Keratinocyte (primary cell): ENCODE measurements around the gene EPHX1. TPM values are rescaled to one million over a fixed set of nuclear protein-coding genes. Genes with fewer than 3 reads are reported as not detected.
"Not testable (repeated sequence)": the region's sequence is repeated elsewhere in the genome, so short reads cannot be mapped to it uniquely, and the experiment has no call there.

Experiments used
- DNase-seq: peaks from one replicate; pipeline ENCODE4 v3.0.0-alpha.2; 2011; ENCODE audit warnings: low read depth, missing footprints, low spot score
- FAIRE-seq: peaks from 2 replicates; lab custom pipeline; 2011; peaks lifted over from hg19 to GRCh38; lab: Jason Lieb, UNC
- H2AFZ ChIP-seq: 2 replicates; pipeline ENCODE4 v1.6.0; 2012; ENCODE audit warnings: low read length, control low read depth, inconsistent platforms; ENCODE audit not compliant: control insufficient read depth
- H3K27ac ChIP-seq: 2 replicates; pipeline ENCODE4 v1.5.1; 2011; ENCODE audit warnings: low read length; ENCODE audit not compliant: control insufficient read depth, insufficient read depth
- H3K27me3 ChIP-seq: 3 replicates; pipeline ENCODE4 v1.6.0; 2011; ENCODE audit warnings: low read length; ENCODE audit not compliant: control insufficient read depth, insufficient read depth; ENCODE audit errors: extremely low read depth
- H3K36me3 ChIP-seq, 2 experiments: 2 replicates in 1 of 2; 3 replicates in 1 of 2; pipeline ENCODE4 v1.5.1; 2011; ENCODE audit warnings: low read length in 2 of 2, mild to moderate bottlenecking in 1 of 2; ENCODE audit not compliant: control insufficient read depth in 2 of 2, insufficient read depth in 2 of 2; ENCODE audit errors: extremely low read depth in 1 of 2
- H3K4me1 ChIP-seq: 3 replicates; pipeline ENCODE4 v1.5.1; 2011; ENCODE audit warnings: low read length; ENCODE audit not compliant: control insufficient read depth, insufficient read depth; ENCODE audit errors: extremely low read depth
- H3K4me2 ChIP-seq: 3 replicates; pipeline ENCODE4 v1.6.0; 2011; ENCODE audit warnings: low read depth, low read length; ENCODE audit not compliant: control insufficient read depth, insufficient read depth; ENCODE audit errors: extremely low read depth
- H3K4me3 ChIP-seq, 3 experiments: fragments of 200-600 bp in 1 of 3; sonication (generic) in 1 of 3; 2 replicates in 2 of 3; 3 replicates in 1 of 3; pipeline ENCODE4 v1.5.1; 2011 to 2016; ENCODE audit warnings: low read length in 3 of 3, mild to moderate bottlenecking in 3 of 3, control low read depth in 2 of 3, inconsistent platforms in 1 of 3, low read depth in 1 of 3, mixed read lengths in 1 of 3, mixed run types in 1 of 3, moderate library complexity in 1 of 3; ENCODE audit not compliant: control insufficient read depth in 2 of 3, insufficient read depth in 2 of 3; ENCODE audit errors: extremely low read depth in 1 of 3
- H3K79me2 ChIP-seq: 2 replicates; pipeline ENCODE4 v1.6.0; 2012; ENCODE audit warnings: low read length; ENCODE audit not compliant: control insufficient read depth, insufficient read depth
- H3K9ac ChIP-seq: 3 replicates; pipeline ENCODE4 v1.6.0; 2011; ENCODE audit warnings: low read length; ENCODE audit not compliant: control insufficient read depth, insufficient read depth; ENCODE audit errors: extremely low read depth
- H3K9me1 ChIP-seq: 3 replicates; pipeline ENCODE4 v1.6.0; 2011; ENCODE audit warnings: low read length; ENCODE audit not compliant: control insufficient read depth, insufficient read depth; ENCODE audit errors: extremely low read depth
- H3K9me3 ChIP-seq: 2 replicates; pipeline ENCODE4 v1.5.1; 2012; ENCODE audit warnings: low read depth, low read length; ENCODE audit not compliant: control insufficient read depth
- H4K20me1 ChIP-seq: 3 replicates; pipeline ENCODE4 v1.6.0; 2011; ENCODE audit warnings: low read length; ENCODE audit not compliant: control insufficient read depth, insufficient read depth; ENCODE audit errors: extremely low read depth
- EZH2 ChIP-seq: IDR thresholded peaks from one replicate; pipeline ENCODE4 v1.6.1; 2012; ENCODE audit warnings: inconsistent platforms, mild to moderate bottlenecking, low read length, moderate library complexity
- dilution Hi-C: fragments of 300-500 bp; cut with MboI; formaldehyde crosslinking; loops from one replicate; pipeline ENCODE4 v1.7.0; 2020; ENCODE audit warnings: low sequenced_read_pairs; ENCODE audit not compliant: extremely low pct_ligation_motif_present
- polyA plus RNA-seq, 5 experiments: library from polyadenylated mRNA; depleted of rRNA in 3 of 5; stranded (reverse) in 3 of 5; stranded (forward) in 1 of 5; unstranded in 1 of 5; fragments of >200 nt; gene quantifications; 1 replicate in 1 of 5; 2 replicates in 3 of 5; 3 replicates in 1 of 5; pipeline versions ENCODE4 v1.2.1 to v1.2.3, GENCODE V29; 2011 to 2012; ENCODE audit warnings: missing spikeins in 2 of 5, low read depth in 1 of 5, low replicate concordance in 1 of 5
- TF ChIP-seq, protein P1 (sequence below), 3 experiments: IDR thresholded peaks in 1 of 3; conservative IDR thresholded peaks in 1 of 3; optimal IDR thresholded peaks in 1 of 3; 2 replicates in 2 of 3; 3 replicates in 1 of 3; pipeline versions ENCODE3 to v1.5.1; 2011; ENCODE audit warnings: low read length in 3 of 3, mild to moderate bottlenecking in 3 of 3, moderate library complexity in 2 of 3, control low read depth in 1 of 3, inconsistent platforms in 1 of 3; ENCODE audit not compliant: insufficient read depth in 2 of 3; ENCODE audit errors: extremely low read depth in 1 of 3

Gene EPHX1
- polyA plus RNA-seq, 1 donor (not counting 4 experiments of a cell fraction or from before 2014, with no cell fraction given) = 6.4 TPM

DNA sequence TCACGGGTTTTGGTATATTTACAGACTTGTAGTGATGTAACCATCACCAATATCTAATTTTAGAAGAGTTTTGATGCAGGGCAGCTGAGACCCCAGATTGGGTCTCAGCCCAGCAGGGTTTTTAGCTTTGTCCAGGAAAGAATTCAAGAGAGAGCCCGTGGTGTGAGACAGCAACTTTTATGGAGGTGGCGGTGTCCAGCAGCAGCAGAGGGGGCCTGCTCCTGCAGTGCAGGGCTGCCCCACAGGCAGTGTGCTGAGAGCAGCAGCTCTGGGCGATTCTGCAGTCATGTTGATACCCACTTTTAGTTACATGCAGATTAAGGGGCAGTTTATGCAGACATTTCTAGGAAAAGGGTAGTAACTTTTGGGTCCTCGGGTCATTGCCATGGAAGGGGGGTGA is 1.8 kb upstream of the EPHX1 start:
- H3K9me3 ChIP-seq = no peaks in the 10 kb centered on the region
- dilution Hi-C loops = no loop called here
- no peaks in the 10 kb centered on the region for H4K20me1 ChIP-seq
- no peak overlapping the region for H3K4me2 ChIP-seq
- no peaks in the 10 kb centered on the region for H3K9me1 ChIP-seq
- no peak overlapping the region for H3K4me3 ChIP-seq
- no peaks in the 10 kb centered on the region for H3K36me3 ChIP-seq
- H2AFZ ChIP-seq = no peak overlapping the region
- H3K79me2 ChIP-seq = no peaks in the 10 kb centered on the region
- H3K27ac ChIP-seq = no peak overlapping the region
- no peak overlapping the region for H3K9ac ChIP-seq
- FAIRE-seq (no peak), DNase-seq (no peak)
- TF ChIP-seq, protein P1, sequence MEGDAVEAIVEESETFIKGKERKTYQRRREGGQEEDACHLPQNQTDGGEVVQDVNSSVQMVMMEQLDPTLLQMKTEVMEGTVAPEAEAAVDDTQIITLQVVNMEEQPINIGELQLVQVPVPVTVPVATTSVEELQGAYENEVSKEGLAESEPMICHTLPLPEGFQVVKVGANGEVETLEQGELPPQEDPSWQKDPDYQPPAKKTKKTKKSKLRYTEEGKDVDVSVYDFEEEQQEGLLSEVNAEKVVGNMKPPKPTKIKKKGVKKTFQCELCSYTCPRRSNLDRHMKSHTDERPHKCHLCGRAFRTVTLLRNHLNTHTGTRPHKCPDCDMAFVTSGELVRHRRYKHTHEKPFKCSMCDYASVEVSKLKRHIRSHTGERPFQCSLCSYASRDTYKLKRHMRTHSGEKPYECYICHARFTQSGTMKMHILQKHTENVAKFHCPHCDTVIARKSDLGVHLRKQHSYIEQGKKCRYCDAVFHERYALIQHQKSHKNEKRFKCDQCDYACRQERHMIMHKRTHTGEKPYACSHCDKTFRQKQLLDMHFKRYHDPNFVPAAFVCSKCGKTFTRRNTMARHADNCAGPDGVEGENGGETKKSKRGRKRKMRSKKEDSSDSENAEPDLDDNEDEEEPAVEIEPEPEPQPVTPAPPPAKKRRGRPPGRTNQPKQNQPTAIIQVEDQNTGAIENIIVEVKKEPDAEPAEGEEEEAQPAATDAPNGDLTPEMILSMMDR (optimal IDR thresholded peaks at IDR 0.05 in 1 of 3, IDR thresholded peaks at IDR 0.05 in 1 of 3, conservative IDR thresholded peaks at IDR 0.05 in 1 of 3; ENCODE audit: extremely low read depth in 1 of 3, insufficient read depth in 2 of 3, low read length in 3 of 3) = no peak
- no peak for TF ChIP-seq EZH2
- H3K4me1 ChIP-seq = no peaks in the 10 kb centered on the region
- H3K27me3 ChIP-seq = no peaks in the 10 kb centered on the region

DNA sequence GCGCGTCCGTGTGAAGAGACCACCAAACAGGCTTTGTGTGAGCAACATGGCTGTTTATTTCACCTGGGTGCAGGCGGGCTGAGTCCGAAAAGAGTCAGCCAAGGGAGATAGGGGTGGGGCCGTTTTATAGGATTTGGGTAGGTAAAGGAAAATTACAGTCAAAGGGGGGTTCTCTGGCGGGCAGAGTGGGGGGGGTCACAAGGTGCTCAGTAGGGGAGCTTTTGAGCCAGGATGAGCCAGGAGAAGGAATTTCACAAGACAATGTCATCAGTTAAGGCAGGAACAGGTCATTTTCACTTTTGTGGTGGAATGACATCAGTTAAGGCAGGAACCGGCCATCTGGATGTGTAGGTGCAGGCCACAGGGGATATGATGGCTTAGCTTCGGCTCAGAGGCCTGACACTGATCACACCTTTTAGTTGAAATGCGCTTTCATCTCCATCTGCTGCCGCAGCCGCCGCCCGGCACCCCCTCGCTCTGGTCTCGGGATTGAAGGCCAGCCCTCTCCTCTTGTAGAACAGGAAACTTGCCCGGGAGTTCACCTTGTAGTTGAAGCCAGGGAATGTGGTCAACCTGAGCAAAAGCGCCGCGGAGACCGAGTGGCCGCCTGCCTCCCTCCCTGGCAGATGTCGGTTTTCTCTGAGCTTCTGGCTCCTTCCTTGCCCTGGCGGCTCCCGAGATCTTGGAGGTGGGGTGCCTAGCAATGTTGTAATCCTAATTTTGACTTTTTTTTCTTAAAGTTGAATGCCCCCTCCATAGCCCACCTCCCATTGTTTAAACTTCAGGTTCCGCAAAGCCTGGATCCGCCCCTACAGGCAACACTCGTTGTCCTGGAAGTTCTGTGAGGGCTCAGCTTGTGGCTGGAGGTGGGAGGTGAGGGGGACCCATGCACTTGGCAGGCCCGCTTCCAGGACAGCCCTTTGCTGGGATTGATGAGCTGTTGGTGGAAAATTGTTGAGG is 935 bp downstream of the EPHX1 start:
- FAIRE-seq, H3K9me3 ChIP-seq, DNase-seq, H3K79me2 ChIP-seq, H3K36me3 ChIP-seq, H3K9me1 ChIP-seq, H4K20me1 ChIP-seq, dilution Hi-C loops, H3K4me1 ChIP-seq, H3K27me3 ChIP-seq, H3K27ac ChIP-seq: not testable (repeated sequence)
- Histone ChIP-seq H3K4me2 (peak overlapping the region; percentile 82), H2AFZ (peak overlapping the region; percentile 92), H3K9ac (peak overlapping the region; percentile 65), H3K4me3 (peak overlapping the region; percentile 56 to 62 (median 62))
